ENCODE data around the gene MBNL1.

Gene MBNL1

GRCh38 chr3:152254041-152254440, 14.7 kb upstream of the MBNL1 start:
- DNase-seq, result no peak

GRCh38 chr3:152255290-152255689, 13.4 kb upstream of the MBNL1 start:
- no peak for DNase-seq

- DNase-seq, result no peak
Measured at GRCh38 chr3:152256851-152257562, 11.7 kb upstream of the MBNL1 start.

GRCh38 chr3:152257563-152258035, 11.1 kb upstream of the MBNL1 start:
- no peak for DNase-seq

- DNase-seq, result no peak
Measured at GRCh38 chr3:152258448-152259393, 10.0 kb upstream of the MBNL1 start.

GRCh38 chr3:152259468-152259867, 9.3 kb upstream of the MBNL1 start:
- no peak for DNase-seq

GRCh38 chr3:152260026-152260425, 8.7 kb upstream of the MBNL1 start:
- DNase-seq, result no peak

- no peak for DNase-seq
Measured at GRCh38 chr3:152260529-152260928, 8.2 kb upstream of the MBNL1 start.

- no peak for DNase-seq
Measured at GRCh38 chr3:152261329-152261728, 7.4 kb upstream of the MBNL1 start.

- DNase-seq, result no peak
Measured at GRCh38 chr3:152263711-152264110, 5.0 kb upstream of the MBNL1 start.

- DNase-seq, result no peak
Measured at GRCh38 chr3:152264378-152264777, 4.4 kb upstream of the MBNL1 start.

GRCh38 chr3:152266221-152266995, 2.3 kb upstream of the MBNL1 start:
- no peak for DNase-seq

GRCh38 chr3:152267831-152268554, 736 bp upstream of the MBNL1 start:
- DNase-seq, result no peak

- peak; percentile 83 to 91 for DNase-seq
Measured at GRCh38 chr3:152269056-152269830, 514 bp downstream of the MBNL1 start.

GRCh38 chr3:152269831-152270734, 1.4 kb downstream of the MBNL1 start:
- peak; percentile 59 to 74 for DNase-seq

- no peak for DNase-seq
Measured at GRCh38 chr3:152270937-152271336, 2.2 kb downstream of the MBNL1 start.

- DNase-seq, result no peak
Measured at GRCh38 chr3:152271501-152272236, 2.9 kb downstream of the MBNL1 start.

- DNase-seq, result no peak
Measured at GRCh38 chr3:152272771-152273242, 4.1 kb downstream of the MBNL1 start.

GRCh38 chr3:152276681-152277080, 8.0 kb downstream of the MBNL1 start:
- no peak for DNase-seq

- no peak for DNase-seq
Measured at GRCh38 chr3:152277198-152277597, 8.5 kb downstream of the MBNL1 start.
